Stimulated activated CD4-positive, alpha-beta T cell treated with anti-CD3 and anti-CD28 coated beads, Interleukin-1b, Interleukin-23, amount 100 ng/mL, for 24 hours (primary cell): Measurements from ENCODE around the gene HIVEP2.

Experiments used
- DNase-seq, 4 experiments: peaks; one replicate each; pipeline ENCODE4 v3.0.0-alpha.2; 2020; ENCODE audit warnings: low read depth in 4 of 4, low spot score in 1 of 4

HIVEP2 gene

GRCh38 chr6:142796571-142796970 is 148.4 kb downstream of the HIVEP2 start:
- no peak for DNase-seq

- no peak for DNase-seq
Observed at GRCh38 chr6:142796024-142796423, 149.0 kb downstream of the HIVEP2 start.

- DNase-seq: no peak
Observed at GRCh38 chr6:142794424-142794823, 150.6 kb downstream of the HIVEP2 start.

- no peak for DNase-seq
Observed at GRCh38 chr6:142790257-142790656, 154.7 kb downstream of the HIVEP2 start.

GRCh38 chr6:142787422-142787821 is 157.6 kb downstream of the HIVEP2 start:
- no peak for DNase-seq

- no peak for DNase-seq
Observed at GRCh38 chr6:142786476-142786875, 158.5 kb downstream of the HIVEP2 start.

GRCh38 chr6:142784344-142784743 is 160.6 kb downstream of the HIVEP2 start:
- DNase-seq: no peak

- DNase-seq: no peak
Observed at GRCh38 chr6:142783499-142783898, 161.5 kb downstream of the HIVEP2 start.

GRCh38 chr6:142781129-142781528 is 163.8 kb downstream of the HIVEP2 start:
- DNase-seq: no peak

- no peak for DNase-seq
Observed at GRCh38 chr6:142773859-142774648, 170.9 kb downstream of the HIVEP2 start.

- no peak for DNase-seq
Observed at GRCh38 chr6:142773324-142773723, 171.7 kb downstream of the HIVEP2 start.

- DNase-seq: no peak
Observed at GRCh38 chr6:142771162-142771561, 173.8 kb downstream of the HIVEP2 start.

- no peak for DNase-seq
Observed at GRCh38 chr6:142765306-142765705, 179.7 kb downstream of the HIVEP2 start.

- no peak for DNase-seq
Observed at GRCh38 chr6:142764311-142764710, 180.7 kb downstream of the HIVEP2 start.

GRCh38 chr6:142763205-142763604 is 181.8 kb downstream of the HIVEP2 start:
- no peak for DNase-seq

GRCh38 chr6:142761756-142762155 is 183.2 kb downstream of the HIVEP2 start:
- no peak for DNase-seq

GRCh38 chr6:142760152-142760551 is 184.8 kb downstream of the HIVEP2 start:
- DNase-seq: no peak

- no peak for DNase-seq
Observed at GRCh38 chr6:142758629-142759025, 186.3 kb downstream of the HIVEP2 start.

- DNase-seq: no peak
Observed at GRCh38 chr6:142757852-142758628, 186.9 kb downstream of the HIVEP2 start.

- no peak for DNase-seq
Observed at GRCh38 chr6:142756215-142756630, 188.8 kb downstream of the HIVEP2 start.

- no peak for DNase-seq
Observed at GRCh38 chr6:142753196-142753595, 191.8 kb downstream of the HIVEP2 start.

GRCh38 chr6:142752348-142752747 is 192.6 kb downstream of the HIVEP2 start:
- no peak for DNase-seq
